Activated CD8-positive, alpha-beta T cell treated with anti-CD3 and anti-CD28 coated beads for 36 hours (primary cell): ENCODE measurements around the gene KCNIP4. TPM values are rescaled to one million over a fixed set of nuclear protein-coding genes. Genes with fewer than 3 reads are reported as not detected.

ENCODE experiments used
- ATAC-seq: fragments of 200-7000 bp; cut with Tn5 transposase; one replicate; pipeline ENCODE4 v1.10.0; 2021; ENCODE audit warnings: mild to moderate bottlenecking, moderate library complexity
- CTCF ChIA-PET: fragments of 350-600 bp; sonication (Branson Sonifier 250); formaldehyde crosslinking; loops from one replicate; lab custom pipeline; 2021; ENCODE audit warnings: antibody characterized with exemption; lab: Charles Lee
- POLR2A ChIA-PET: fragments of 350-600 bp; sonication (Branson Sonifier 250); formaldehyde crosslinking; loops from one replicate; lab custom pipeline; 2021; ENCODE audit warnings: antibody characterized with exemption; lab: Charles Lee
- DNase-seq: peaks from one replicate; pipeline ENCODE4 v3.0.0-alpha.2; 2020
- H3K27ac Mint-ChIP-seq: one replicate; pipeline ENCODE4 v1.8.0; 2021; ENCODE audit warnings: mild to moderate bottlenecking, mixed read lengths
- H3K27me3 Mint-ChIP-seq: one replicate; pipeline ENCODE4 v1.8.0; 2021; ENCODE audit warnings: mixed read lengths
- H3K36me3 Mint-ChIP-seq: one replicate; pipeline ENCODE4 v1.8.0; 2021; ENCODE audit warnings: low read depth, mixed read lengths
- H3K4me1 Mint-ChIP-seq: one replicate; pipeline ENCODE4 v1.8.0; 2021; ENCODE audit warnings: low read depth, mixed read lengths
- H3K4me3 Mint-ChIP-seq: one replicate; pipeline ENCODE4 v1.8.0; 2021; ENCODE audit warnings: mild to moderate bottlenecking, moderate library complexity, mixed read lengths
- H3K9me3 Mint-ChIP-seq: one replicate; pipeline ENCODE4 v1.8.0; 2021; ENCODE audit warnings: mixed read lengths
- intact Hi-C: fragments of 100-400 bp; cut with micrococcal nuclease; formaldehyde crosslinking; loops from one replicate; pipeline ENCODE4 v1.10.0; 2022
- total RNA-seq, 2 experiments: library from RNA; stranded (reverse); gene quantifications; one replicate each; pipeline ENCODE4 v1.2.3, GENCODE V29; 2021
- TF ChIP-seq, protein P1 (sequence below): fragments of 200-600 bp; IDR thresholded peaks from one replicate; pipeline ENCODE4 v1.8.0; 2022; ENCODE audit warnings: antibody characterized with exemption, mild to moderate bottlenecking

Gene KCNIP4
- total RNA-seq, 2 experiments from 2014 or later = not detected

DNA sequence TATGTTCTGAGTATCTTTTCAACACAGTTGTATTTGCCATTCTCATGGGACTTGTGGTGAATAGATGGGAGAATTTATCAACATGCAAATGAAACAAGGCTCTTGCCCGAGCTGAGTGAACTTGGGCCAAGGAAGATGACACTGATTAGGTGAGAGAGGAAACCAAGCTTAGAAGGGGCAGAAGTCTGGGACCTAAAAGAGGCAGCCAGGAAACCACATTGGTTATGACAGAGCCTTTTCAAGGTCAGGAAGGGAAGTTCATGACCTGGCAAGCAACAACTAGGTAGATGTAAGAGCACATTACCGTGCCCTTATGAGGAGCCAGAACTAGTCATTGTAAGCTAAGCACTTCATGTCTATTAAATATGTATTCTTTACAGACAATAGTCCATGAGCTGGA is 658.0 kb downstream of the KCNIP4 start:
- no peak for DNase-seq
- TF ChIP-seq, protein P1, sequence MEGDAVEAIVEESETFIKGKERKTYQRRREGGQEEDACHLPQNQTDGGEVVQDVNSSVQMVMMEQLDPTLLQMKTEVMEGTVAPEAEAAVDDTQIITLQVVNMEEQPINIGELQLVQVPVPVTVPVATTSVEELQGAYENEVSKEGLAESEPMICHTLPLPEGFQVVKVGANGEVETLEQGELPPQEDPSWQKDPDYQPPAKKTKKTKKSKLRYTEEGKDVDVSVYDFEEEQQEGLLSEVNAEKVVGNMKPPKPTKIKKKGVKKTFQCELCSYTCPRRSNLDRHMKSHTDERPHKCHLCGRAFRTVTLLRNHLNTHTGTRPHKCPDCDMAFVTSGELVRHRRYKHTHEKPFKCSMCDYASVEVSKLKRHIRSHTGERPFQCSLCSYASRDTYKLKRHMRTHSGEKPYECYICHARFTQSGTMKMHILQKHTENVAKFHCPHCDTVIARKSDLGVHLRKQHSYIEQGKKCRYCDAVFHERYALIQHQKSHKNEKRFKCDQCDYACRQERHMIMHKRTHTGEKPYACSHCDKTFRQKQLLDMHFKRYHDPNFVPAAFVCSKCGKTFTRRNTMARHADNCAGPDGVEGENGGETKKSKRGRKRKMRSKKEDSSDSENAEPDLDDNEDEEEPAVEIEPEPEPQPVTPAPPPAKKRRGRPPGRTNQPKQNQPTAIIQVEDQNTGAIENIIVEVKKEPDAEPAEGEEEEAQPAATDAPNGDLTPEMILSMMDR = no peak
- Mint-ChIP-seq H3K36me3 (no peaks in the 10 kb centered on the region), H3K27ac (no peak overlapping the region), H3K9me3 (peaks cover 9% of the 10 kb centered on the region), H3K4me1 (no peaks in the 10 kb centered on the region), H3K4me3 (no peak overlapping the region), H3K27me3 (no peaks in the 10 kb centered on the region)
- intact Hi-C loops = no loop called here
- ATAC-seq = no peak
- ChIA-PET CTCF (no interaction called here), POLR2A (no interaction called here)

DNA sequence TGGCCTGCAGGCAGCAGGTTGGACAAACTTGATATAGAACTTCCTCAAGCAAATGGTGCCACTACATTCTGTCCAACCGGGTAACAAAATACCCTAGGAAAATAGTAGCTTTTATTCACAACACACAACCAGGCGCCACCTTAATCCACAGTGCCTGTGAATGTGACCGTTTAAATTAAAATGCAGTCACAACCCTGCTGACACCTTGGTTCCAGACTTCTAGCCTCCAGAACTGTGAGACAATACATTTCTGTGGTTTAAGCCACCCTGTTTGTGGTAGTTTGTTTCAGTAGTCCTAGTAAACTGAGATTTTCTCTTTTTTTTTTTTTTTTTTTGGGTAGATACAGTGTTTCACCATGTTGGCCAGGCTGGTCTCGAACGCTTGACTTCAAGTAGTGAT is 672.5 kb downstream of the KCNIP4 start:
- H3K9me3 Mint-ChIP-seq = peaks cover 3% of the 10 kb centered on the region
- intact Hi-C loops = no loop called here
- TF ChIP-seq, protein P1 = no peak
- CTCF ChIA-PET = interaction anchor here (0.7 kb wide), 1 partner anchor 509 kb away, joined by 3 read pairs; no protein-coding TSS in a partner anchor
- no peak overlapping the region for H3K4me3 Mint-ChIP-seq
- no peaks in the 10 kb centered on the region for H3K27me3 Mint-ChIP-seq
- no peaks in the 10 kb centered on the region for H3K4me1 Mint-ChIP-seq
- ATAC-seq (no peak), DNase-seq (no peak)
- H3K36me3 Mint-ChIP-seq = no peaks in the 10 kb centered on the region
- H3K27ac Mint-ChIP-seq = no peak overlapping the region
- POLR2A ChIA-PET = no interaction called here

DNA sequence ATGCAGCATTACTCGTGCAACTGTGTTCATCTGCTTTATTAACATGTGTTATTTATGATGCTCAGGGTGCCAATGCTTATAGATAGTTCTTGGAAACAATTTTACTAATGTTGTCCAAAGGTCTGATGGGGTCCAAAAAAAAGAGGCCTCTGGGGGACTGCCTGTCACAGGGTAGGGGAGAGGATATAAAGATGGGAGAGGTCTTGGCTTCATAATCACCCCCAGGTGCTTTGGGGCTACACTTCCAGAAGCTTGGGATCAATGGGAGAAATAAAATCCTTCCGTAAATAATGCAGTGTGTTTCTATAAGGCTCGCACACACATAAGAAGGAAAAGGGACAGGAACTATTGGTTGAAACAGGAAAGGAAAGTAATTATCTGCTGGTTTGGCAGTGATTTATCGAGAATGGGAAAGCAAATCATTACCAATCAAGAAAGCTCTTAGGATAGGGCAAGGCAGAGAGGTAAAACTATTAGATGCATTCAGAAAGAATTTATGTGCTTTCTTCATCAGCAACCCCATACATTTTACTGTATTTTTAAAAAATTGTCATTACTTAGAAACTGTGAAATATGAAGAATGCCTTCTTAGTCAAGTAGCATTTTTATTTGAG is 677.0 kb downstream of the KCNIP4 start:
- H3K4me3 Mint-ChIP-seq = no peak overlapping the region
- TF ChIP-seq, protein P1 = no peak
- ATAC-seq (no peak), DNase-seq (no peak)
- intact Hi-C loops = no loop called here
- ChIA-PET POLR2A (no interaction called here), CTCF (no interaction called here)
- H3K4me1 Mint-ChIP-seq = no peaks in the 10 kb centered on the region
- H3K36me3 Mint-ChIP-seq = no peaks in the 10 kb centered on the region
- no peak overlapping the region for H3K27ac Mint-ChIP-seq
- H3K27me3 Mint-ChIP-seq = no peaks in the 10 kb centered on the region
- peaks cover 4% of the 10 kb centered on the region for H3K9me3 Mint-ChIP-seq

DNA sequence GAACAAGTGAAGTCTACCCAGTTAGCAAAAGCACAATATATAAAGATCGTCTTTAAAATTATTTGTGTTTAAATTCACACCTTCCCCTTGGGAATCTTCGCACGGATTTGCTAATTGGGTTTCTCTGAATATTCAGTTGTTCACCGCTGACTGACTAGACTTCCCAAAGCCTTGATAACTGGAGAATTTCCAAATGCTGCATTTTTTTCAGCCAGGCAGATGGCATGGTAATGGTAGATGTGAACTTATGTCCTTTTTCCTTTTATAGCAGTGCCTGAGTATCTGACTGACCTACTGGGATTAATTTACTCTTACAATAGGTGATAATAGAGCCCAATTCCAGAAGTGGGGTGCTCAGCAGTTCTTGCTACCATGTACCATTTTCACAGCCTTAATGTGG is 700.2 kb downstream of the KCNIP4 start:
- TF ChIP-seq, protein P1 = no peak
- DNase-seq (no peak), ATAC-seq (no peak)
- H3K4me3 Mint-ChIP-seq = no peak overlapping the region
- no peak overlapping the region for H3K27ac Mint-ChIP-seq
- H3K36me3 Mint-ChIP-seq = no peaks in the 10 kb centered on the region
- no peaks in the 10 kb centered on the region for H3K27me3 Mint-ChIP-seq
- intact Hi-C loops = no loop called here
- no peaks in the 10 kb centered on the region for H3K9me3 Mint-ChIP-seq
- ChIA-PET CTCF (no interaction called here), POLR2A (no interaction called here)
- no peaks in the 10 kb centered on the region for H3K4me1 Mint-ChIP-seq

DNA sequence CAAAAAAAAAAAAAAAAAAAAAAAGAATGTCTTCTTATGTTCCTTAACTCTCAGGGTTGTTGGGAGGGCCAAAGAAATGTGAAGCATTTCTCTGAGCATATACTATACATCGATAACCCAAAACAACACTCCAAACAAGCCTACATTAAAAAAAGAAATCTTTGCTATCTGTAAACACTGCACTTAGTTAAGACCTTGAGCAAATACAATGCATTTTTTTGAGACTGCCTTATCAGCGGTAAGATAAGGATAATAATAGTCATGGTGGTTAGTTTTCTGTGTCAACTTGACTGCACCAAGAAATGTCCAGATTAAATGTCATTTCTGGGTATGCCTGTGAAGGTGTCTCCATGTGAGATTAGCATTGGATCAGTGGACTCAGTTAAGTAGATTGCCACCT is 706.4 kb downstream of the KCNIP4 start:
- peaks cover 2% of the 10 kb centered on the region for H3K9me3 Mint-ChIP-seq
- intact Hi-C loops = no loop called here
- no peaks in the 10 kb centered on the region for H3K4me1 Mint-ChIP-seq
- no peak overlapping the region for H3K27ac Mint-ChIP-seq
- no peak for ATAC-seq
- POLR2A ChIA-PET = no interaction called here
- TF ChIP-seq, protein P1 = no peak
- DNase-seq = no peak
- H3K36me3 Mint-ChIP-seq = no peaks in the 10 kb centered on the region
- CTCF ChIA-PET = no interaction called here
- H3K27me3 Mint-ChIP-seq = no peaks in the 10 kb centered on the region
- H3K4me3 Mint-ChIP-seq = no peak overlapping the region
